Keratinocyte (primary cell): ENCODE data around the gene RASGEF1C. TPM values are rescaled to one million over a fixed set of nuclear protein-coding genes. Genes with fewer than 3 reads are reported as not detected.

Source experiments
- DNase-seq: peaks from one replicate; pipeline ENCODE4 v3.0.0-alpha.2; 2011; ENCODE audit warnings: low read depth, missing footprints, low spot score
- FAIRE-seq: peaks from 2 replicates; lab custom pipeline; 2011; peaks lifted over from hg19 to GRCh38; lab: Jason Lieb, UNC
- H2AFZ ChIP-seq: 2 replicates; pipeline ENCODE4 v1.6.0; 2012; ENCODE audit warnings: low read length, control low read depth, inconsistent platforms; ENCODE audit not compliant: control insufficient read depth
- H3K27ac ChIP-seq: 2 replicates; pipeline ENCODE4 v1.5.1; 2011; ENCODE audit warnings: low read length; ENCODE audit not compliant: control insufficient read depth, insufficient read depth
- H3K27me3 ChIP-seq: 3 replicates; pipeline ENCODE4 v1.6.0; 2011; ENCODE audit warnings: low read length; ENCODE audit not compliant: control insufficient read depth, insufficient read depth; ENCODE audit errors: extremely low read depth
- H3K36me3 ChIP-seq, 2 experiments: 2 replicates in 1 of 2; 3 replicates in 1 of 2; pipeline ENCODE4 v1.5.1; 2011; ENCODE audit warnings: low read length in 2 of 2, mild to moderate bottlenecking in 1 of 2; ENCODE audit not compliant: control insufficient read depth in 2 of 2, insufficient read depth in 2 of 2; ENCODE audit errors: extremely low read depth in 1 of 2
- H3K4me1 ChIP-seq: 3 replicates; pipeline ENCODE4 v1.5.1; 2011; ENCODE audit warnings: low read length; ENCODE audit not compliant: control insufficient read depth, insufficient read depth; ENCODE audit errors: extremely low read depth
- H3K4me2 ChIP-seq: 3 replicates; pipeline ENCODE4 v1.6.0; 2011; ENCODE audit warnings: low read depth, low read length; ENCODE audit not compliant: control insufficient read depth, insufficient read depth; ENCODE audit errors: extremely low read depth
- H3K4me3 ChIP-seq, 3 experiments: fragments of 200-600 bp in 1 of 3; sonication (generic) in 1 of 3; 2 replicates in 2 of 3; 3 replicates in 1 of 3; pipeline ENCODE4 v1.5.1; 2011 to 2016; ENCODE audit warnings: low read length in 3 of 3, mild to moderate bottlenecking in 3 of 3, control low read depth in 2 of 3, inconsistent platforms in 1 of 3, low read depth in 1 of 3, mixed read lengths in 1 of 3, mixed run types in 1 of 3, moderate library complexity in 1 of 3; ENCODE audit not compliant: control insufficient read depth in 2 of 3, insufficient read depth in 2 of 3; ENCODE audit errors: extremely low read depth in 1 of 3
- H3K79me2 ChIP-seq: 2 replicates; pipeline ENCODE4 v1.6.0; 2012; ENCODE audit warnings: low read length; ENCODE audit not compliant: control insufficient read depth, insufficient read depth
- H3K9ac ChIP-seq: 3 replicates; pipeline ENCODE4 v1.6.0; 2011; ENCODE audit warnings: low read length; ENCODE audit not compliant: control insufficient read depth, insufficient read depth; ENCODE audit errors: extremely low read depth
- H3K9me1 ChIP-seq: 3 replicates; pipeline ENCODE4 v1.6.0; 2011; ENCODE audit warnings: low read length; ENCODE audit not compliant: control insufficient read depth, insufficient read depth; ENCODE audit errors: extremely low read depth
- H3K9me3 ChIP-seq: 2 replicates; pipeline ENCODE4 v1.5.1; 2012; ENCODE audit warnings: low read depth, low read length; ENCODE audit not compliant: control insufficient read depth
- H4K20me1 ChIP-seq: 3 replicates; pipeline ENCODE4 v1.6.0; 2011; ENCODE audit warnings: low read length; ENCODE audit not compliant: control insufficient read depth, insufficient read depth; ENCODE audit errors: extremely low read depth
- EZH2 ChIP-seq: IDR thresholded peaks from one replicate; pipeline ENCODE4 v1.6.1; 2012; ENCODE audit warnings: inconsistent platforms, mild to moderate bottlenecking, low read length, moderate library complexity
- dilution Hi-C: fragments of 300-500 bp; cut with MboI; formaldehyde crosslinking; loops from one replicate; pipeline ENCODE4 v1.7.0; 2020; ENCODE audit warnings: low sequenced_read_pairs; ENCODE audit not compliant: extremely low pct_ligation_motif_present
- polyA plus RNA-seq, 5 experiments: library from polyadenylated mRNA; depleted of rRNA in 3 of 5; stranded (reverse) in 3 of 5; stranded (forward) in 1 of 5; unstranded in 1 of 5; fragments of >200 nt; gene quantifications; 1 replicate in 1 of 5; 2 replicates in 3 of 5; 3 replicates in 1 of 5; pipeline versions ENCODE4 v1.2.1 to v1.2.3, GENCODE V29; 2011 to 2012; ENCODE audit warnings: missing spikeins in 2 of 5, low read depth in 1 of 5, low replicate concordance in 1 of 5
- TF ChIP-seq, protein P1 (sequence below), 3 experiments: IDR thresholded peaks in 1 of 3; conservative IDR thresholded peaks in 1 of 3; optimal IDR thresholded peaks in 1 of 3; 2 replicates in 2 of 3; 3 replicates in 1 of 3; pipeline versions ENCODE3 to v1.5.1; 2011; ENCODE audit warnings: low read length in 3 of 3, mild to moderate bottlenecking in 3 of 3, moderate library complexity in 2 of 3, control low read depth in 1 of 3, inconsistent platforms in 1 of 3; ENCODE audit not compliant: insufficient read depth in 2 of 3; ENCODE audit errors: extremely low read depth in 1 of 3

RASGEF1C gene
- polyA plus RNA-seq, 1 donor (not counting 4 experiments of a cell fraction or from before 2014, with no cell fraction given), result not detected

DNA sequence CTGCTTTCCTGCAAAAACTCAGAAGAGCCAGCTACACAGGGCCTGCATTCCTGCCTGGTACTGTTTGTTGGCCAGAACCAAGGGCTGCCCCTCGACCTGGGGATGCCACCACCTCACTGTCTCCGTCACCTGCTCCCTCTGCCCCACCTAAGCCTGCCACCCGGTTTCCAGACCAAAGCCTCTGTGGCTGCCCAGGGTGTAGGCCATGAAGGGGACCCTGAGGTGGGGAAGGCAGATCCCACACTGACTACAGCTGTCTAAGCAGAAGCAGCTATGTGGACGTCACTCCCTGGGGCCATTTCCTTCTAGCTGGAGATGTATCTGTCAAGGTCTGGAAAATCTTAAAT, 35.8 kb downstream of the RASGEF1C start:
- Histone ChIP-seq H3K36me3 (no peaks in the 10 kb centered on the region), H3K4me2 (no peak overlapping the region), H2AFZ (no peak overlapping the region), H3K79me2 (no peaks in the 10 kb centered on the region), H3K9ac (no peak overlapping the region), H3K4me1 (no peaks in the 10 kb centered on the region), H3K9me3 (no peaks in the 10 kb centered on the region), H3K27me3 (peaks cover 12% of the 10 kb centered on the region), H4K20me1 (no peaks in the 10 kb centered on the region), H3K9me1 (no peaks in the 10 kb centered on the region), H3K27ac (no peak overlapping the region), H3K4me3 (no peak overlapping the region)
- no peak for TF ChIP-seq EZH2
- TF ChIP-seq, protein P1, sequence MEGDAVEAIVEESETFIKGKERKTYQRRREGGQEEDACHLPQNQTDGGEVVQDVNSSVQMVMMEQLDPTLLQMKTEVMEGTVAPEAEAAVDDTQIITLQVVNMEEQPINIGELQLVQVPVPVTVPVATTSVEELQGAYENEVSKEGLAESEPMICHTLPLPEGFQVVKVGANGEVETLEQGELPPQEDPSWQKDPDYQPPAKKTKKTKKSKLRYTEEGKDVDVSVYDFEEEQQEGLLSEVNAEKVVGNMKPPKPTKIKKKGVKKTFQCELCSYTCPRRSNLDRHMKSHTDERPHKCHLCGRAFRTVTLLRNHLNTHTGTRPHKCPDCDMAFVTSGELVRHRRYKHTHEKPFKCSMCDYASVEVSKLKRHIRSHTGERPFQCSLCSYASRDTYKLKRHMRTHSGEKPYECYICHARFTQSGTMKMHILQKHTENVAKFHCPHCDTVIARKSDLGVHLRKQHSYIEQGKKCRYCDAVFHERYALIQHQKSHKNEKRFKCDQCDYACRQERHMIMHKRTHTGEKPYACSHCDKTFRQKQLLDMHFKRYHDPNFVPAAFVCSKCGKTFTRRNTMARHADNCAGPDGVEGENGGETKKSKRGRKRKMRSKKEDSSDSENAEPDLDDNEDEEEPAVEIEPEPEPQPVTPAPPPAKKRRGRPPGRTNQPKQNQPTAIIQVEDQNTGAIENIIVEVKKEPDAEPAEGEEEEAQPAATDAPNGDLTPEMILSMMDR (optimal IDR thresholded peaks at IDR 0.05 in 1 of 3, IDR thresholded peaks at IDR 0.05 in 1 of 3, conservative IDR thresholded peaks at IDR 0.05 in 1 of 3; ENCODE audit: extremely low read depth in 1 of 3, insufficient read depth in 2 of 3, low read length in 3 of 3), result no peak
- FAIRE-seq, result no peak
- DNase-seq, result no peak
- dilution Hi-C loops, result no loop called here

DNA sequence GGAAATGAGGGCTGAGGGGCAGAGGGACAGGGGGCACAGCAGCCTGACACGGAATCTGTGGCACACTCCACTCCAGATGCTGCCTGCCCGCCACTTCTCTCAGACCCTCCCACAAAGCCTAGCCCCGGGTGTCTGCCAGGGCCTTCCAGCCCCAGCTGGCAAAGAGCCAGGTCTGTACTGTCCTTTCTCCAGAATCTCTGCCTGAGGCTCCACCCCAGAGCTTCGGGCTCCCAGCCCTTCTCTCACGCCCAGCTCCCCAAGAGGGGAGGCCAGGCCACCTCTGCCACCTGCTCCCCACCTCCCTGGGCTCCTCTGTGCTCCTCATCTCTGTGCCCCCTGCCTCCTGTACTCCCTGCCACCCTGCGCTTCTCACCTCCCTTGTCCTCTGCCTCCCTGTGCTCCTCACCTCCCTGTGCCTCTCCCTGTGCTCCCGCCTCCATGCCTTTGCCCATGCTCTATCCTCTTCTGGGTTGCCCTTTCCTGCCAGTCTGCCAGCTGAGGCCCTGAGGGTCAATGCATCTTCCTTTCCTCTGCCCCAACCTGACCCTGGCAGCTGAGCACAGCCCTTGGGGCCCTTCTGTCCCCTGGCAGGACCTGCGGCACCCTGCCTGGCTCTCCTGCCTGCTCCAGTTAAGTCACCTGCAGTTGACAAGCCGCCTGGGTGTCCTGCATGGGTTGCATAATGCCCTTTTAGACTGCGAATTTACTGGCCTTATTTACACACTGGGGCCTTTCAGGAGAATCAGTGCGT, 36.4 kb downstream of the RASGEF1C start:
- no peaks in the 10 kb centered on the region for H3K79me2 ChIP-seq
- H4K20me1 ChIP-seq, result no peaks in the 10 kb centered on the region
- H3K27ac ChIP-seq, result no peak overlapping the region
- dilution Hi-C loops, result no loop called here
- H3K9me3 ChIP-seq, result no peaks in the 10 kb centered on the region
- no peaks in the 10 kb centered on the region for H3K4me1 ChIP-seq
- H2AFZ ChIP-seq, result no peak overlapping the region
- DNase-seq (no peak), FAIRE-seq (no peak)
- TF ChIP-seq EZH2, result no peak
- TF ChIP-seq, protein P1 (optimal IDR thresholded peaks at IDR 0.05 in 1 of 3, IDR thresholded peaks at IDR 0.05 in 1 of 3, conservative IDR thresholded peaks at IDR 0.05 in 1 of 3; ENCODE audit: extremely low read depth in 1 of 3, insufficient read depth in 2 of 3, low read length in 3 of 3), result no peak
- H3K4me2 ChIP-seq, result no peak overlapping the region
- peaks cover 12% of the 10 kb centered on the region for H3K27me3 ChIP-seq
- H3K4me3 ChIP-seq, result no peak overlapping the region
- H3K9me1 ChIP-seq, result no peaks in the 10 kb centered on the region
- H3K36me3 ChIP-seq, result no peaks in the 10 kb centered on the region
- H3K9ac ChIP-seq, result no peak overlapping the region
